MM.1S (cell line): ENCODE measurements around the gene PHLDB2.

Source experiments
- DNase-seq: peaks from one replicate; pipeline ENCODE4 v3.0.0-alpha.2; 2015
- H2AFZ ChIP-seq: fragments of 300-600 bp; sonication (generic); 2 replicates; pipeline ENCODE4 v1.6.0; 2016; ENCODE audit warnings: antibody characterized with exemption, low read length
- H3F3A ChIP-seq: fragments of 300-600 bp; sonication (generic); 2 replicates; pipeline ENCODE4 v1.6.1; 2016; ENCODE audit warnings: mild to moderate bottlenecking, antibody characterized with exemption, low read length, moderate library complexity, mixed read lengths; ENCODE audit not compliant: insufficient read depth
- H3K27ac ChIP-seq: fragments of 300-600 bp; sonication (generic); 2 replicates; pipeline ENCODE4 v1.5.1; 2016; ENCODE audit warnings: mild to moderate bottlenecking, low read length
- H3K27me3 ChIP-seq: fragments of 300-600 bp; sonication (generic); replicated peaks from 2 replicates; pipeline ENCODE4 v1.6.0; 2016; ENCODE audit warnings: low read length; ENCODE audit not compliant: insufficient read depth
- H3K36me3 ChIP-seq: fragments of 300-600 bp; sonication (generic); replicated peaks from 2 replicates; pipeline ENCODE4 v1.6.1; 2016; ENCODE audit warnings: mild to moderate bottlenecking, low read length, mixed read lengths; ENCODE audit not compliant: insufficient read depth
- H3K4me1 ChIP-seq: fragments of 300-600 bp; sonication (generic); 2 replicates; pipeline ENCODE4 v1.6.1; 2016; ENCODE audit warnings: low read length, mixed read lengths
- H3K4me2 ChIP-seq: fragments of 300-600 bp; sonication (generic); 2 replicates; pipeline ENCODE4 v1.6.0; 2016; ENCODE audit warnings: low read depth, low read length
- H3K4me3 ChIP-seq: fragments of 300-600 bp; sonication (generic); 2 replicates; pipeline ENCODE4 v1.5.1; 2016; ENCODE audit warnings: low read length, mixed read lengths
- H3K79me2 ChIP-seq: fragments of 300-600 bp; sonication (generic); 2 replicates; pipeline ENCODE4 v1.6.1; 2016; ENCODE audit warnings: mixed run types, low read length, mixed read lengths
- H3K9ac ChIP-seq: fragments of 300-600 bp; sonication (generic); 2 replicates; pipeline ENCODE4 v1.6.1; 2016; ENCODE audit warnings: low read length, mixed read lengths
- H3K9me2 ChIP-seq: fragments of 300-600 bp; sonication (generic); replicated peaks from 2 replicates; pipeline ENCODE4 v1.6.1; 2016; ENCODE audit warnings: mild to moderate bottlenecking, low read length, mixed read lengths; ENCODE audit not compliant: insufficient read depth
- H3K9me3 ChIP-seq: fragments of 300-600 bp; sonication (generic); replicated peaks from 2 replicates; pipeline ENCODE4 v1.6.1; 2016; ENCODE audit warnings: mild to moderate bottlenecking, low read length, mixed read lengths; ENCODE audit not compliant: insufficient read depth
- H4K20me1 ChIP-seq: fragments of 300-600 bp; sonication (generic); 2 replicates; pipeline ENCODE4 v1.6.1; 2016; ENCODE audit warnings: mild to moderate bottlenecking, low read length, moderate library complexity, mixed read lengths; ENCODE audit not compliant: insufficient read depth
- CTCF ChIP-seq: fragments of 300-600 bp; sonication (generic); IDR thresholded peaks from 2 replicates; pipeline ENCODE4 v1.5.1; 2016; ENCODE audit warnings: antibody characterized with exemption, low read length, mixed read lengths
- EZH2 ChIP-seq: fragments of 300-600 bp; sonication (generic); optimal IDR thresholded peaks from 2 replicates; pipeline ENCODE3; 2017; ENCODE audit warnings: low read depth, mild to moderate bottlenecking, antibody characterized with exemption, low read length, mixed read lengths
- EZH2phosphoT487 ChIP-seq: fragments of 300-600 bp; sonication (generic); IDR thresholded peaks from 2 replicates; pipeline ENCODE4 v1.6.1; 2018; ENCODE audit warnings: antibody characterized with exemption, low read length

The PHLDB2 gene

DNA sequence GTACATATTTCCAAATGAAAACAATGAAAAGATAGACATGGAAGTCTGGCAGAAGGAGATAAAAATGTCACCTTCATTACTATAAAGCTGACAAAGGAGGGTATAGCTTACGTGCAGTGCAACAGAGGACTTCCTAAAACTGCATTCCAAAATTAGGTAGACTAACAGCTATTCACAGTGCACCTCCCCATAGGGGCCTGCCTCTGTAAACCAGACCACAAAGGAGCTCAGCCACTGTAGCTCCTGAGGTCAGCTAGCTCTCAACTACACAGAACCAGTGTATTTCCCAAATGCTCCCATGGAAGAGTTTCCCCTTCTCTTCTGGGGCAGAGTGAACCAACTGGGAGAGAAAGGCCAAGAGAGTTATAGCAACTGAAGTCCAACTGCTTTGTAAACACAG, 31.2 kb upstream of the PHLDB2 start:
- no peak overlapping the region for H3K27ac ChIP-seq
- H4K20me1 ChIP-seq, result no peaks in the 10 kb centered on the region
- H3K27me3 ChIP-seq, result no peaks in the 10 kb centered on the region
- H3F3A ChIP-seq, result no peaks in the 10 kb centered on the region
- no peak for DNase-seq
- no peaks in the 10 kb centered on the region for H3K36me3 ChIP-seq
- H2AFZ ChIP-seq, result no peak overlapping the region
- no peaks in the 10 kb centered on the region for H3K4me1 ChIP-seq
- no peak overlapping the region for H3K4me3 ChIP-seq
- no peak overlapping the region for H3K4me2 ChIP-seq
- no peaks in the 10 kb centered on the region for H3K9me2 ChIP-seq
- H3K9me3 ChIP-seq, result no peaks in the 10 kb centered on the region
- no peaks in the 10 kb centered on the region for H3K79me2 ChIP-seq
- no peak overlapping the region for H3K9ac ChIP-seq
- TF ChIP-seq EZH2phosphoT487 (no peak), EZH2 (no peak)

GRCh38 chr3:111828530-111828929, 30.5 kb upstream of the PHLDB2 start:
- no peak overlapping the region for H3K27ac ChIP-seq
- H3K4me1 ChIP-seq, result no peaks in the 10 kb centered on the region
- no peaks in the 10 kb centered on the region for H3K9me3 ChIP-seq
- H4K20me1 ChIP-seq, result no peaks in the 10 kb centered on the region
- H3K79me2 ChIP-seq, result no peaks in the 10 kb centered on the region
- H3K4me3 ChIP-seq, result no peak overlapping the region
- H3K36me3 ChIP-seq, result no peaks in the 10 kb centered on the region
- no peak overlapping the region for H3K4me2 ChIP-seq
- TF ChIP-seq EZH2 (no peak), CTCF (no peak), EZH2phosphoT487 (no peak)
- no peak overlapping the region for H2AFZ ChIP-seq
- no peaks in the 10 kb centered on the region for H3F3A ChIP-seq
- H3K9me2 ChIP-seq, result no peaks in the 10 kb centered on the region
- DNase-seq, result no peak
- H3K27me3 ChIP-seq, result no peaks in the 10 kb centered on the region
- H3K9ac ChIP-seq, result no peak overlapping the region

DNA sequence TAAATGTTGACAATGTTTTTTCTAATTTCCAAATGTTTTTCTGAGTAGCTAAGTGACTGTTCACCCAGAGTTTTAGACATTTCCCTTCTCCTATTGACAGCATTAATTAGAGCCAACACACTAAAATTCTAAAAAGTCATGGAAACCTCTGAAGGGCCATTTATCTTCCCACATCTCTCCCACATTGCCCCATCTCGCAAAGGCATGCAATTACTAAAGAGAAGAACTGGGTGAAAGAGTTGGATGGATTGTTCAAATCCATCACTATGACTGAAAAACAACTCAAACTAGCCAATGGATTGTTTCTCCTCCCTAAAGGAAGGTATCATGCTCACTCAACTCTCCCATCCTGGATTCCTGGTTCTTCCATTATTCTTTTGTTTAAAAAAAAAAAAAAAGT, 30.0 kb upstream of the PHLDB2 start:
- no peaks in the 10 kb centered on the region for H3K79me2 ChIP-seq
- H4K20me1 ChIP-seq, result no peaks in the 10 kb centered on the region

More for the DNA sequence above, 30.0 kb upstream of the PHLDB2 start:
- Histone ChIP-seq H3K4me1 (no peaks in the 10 kb centered on the region), H3K9ac (no peak overlapping the region), H3K27me3 (no peaks in the 10 kb centered on the region), H3K27ac (no peak overlapping the region), H3F3A (no peaks in the 10 kb centered on the region), H2AFZ (no peak overlapping the region), H3K9me3 (no peaks in the 10 kb centered on the region), H3K9me2 (no peaks in the 10 kb centered on the region), H3K4me3 (no peak overlapping the region), H3K4me2 (no peak overlapping the region), H3K36me3 (no peaks in the 10 kb centered on the region)
- TF ChIP-seq EZH2phosphoT487 (no peak), CTCF (no peak), EZH2 (no peak)
- no peak for DNase-seq
